ENCODE measurements around the gene EPHA4.

EPHA4 gene

DNA sequence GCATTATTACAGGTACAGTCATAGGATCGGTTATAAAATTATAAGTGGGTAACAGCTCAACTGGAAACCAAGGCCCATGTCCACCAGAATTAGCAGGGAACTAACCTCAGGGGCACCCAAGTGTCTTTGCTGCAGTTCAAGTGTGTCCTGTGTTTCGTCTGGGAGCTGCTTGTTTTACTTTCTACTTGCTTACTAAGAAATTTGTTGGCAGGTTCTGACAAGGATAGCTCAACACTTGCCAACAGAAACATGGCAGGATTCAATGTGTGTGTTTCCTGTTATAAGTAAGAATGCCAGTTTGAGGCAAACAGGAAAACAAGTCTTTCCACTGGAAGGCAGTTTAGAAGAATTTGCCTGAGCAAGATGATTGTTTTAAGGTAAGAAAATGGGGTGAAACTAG is 104.5 kb downstream of the EPHA4 start:
- DNase-seq (ENCODE audit: low spot score), result no peak
- no peak for TF ChIP-seq CTCF (IDR thresholded peaks at IDR 0.05; ENCODE audit: borderline replicate concordance, control extremely low read depth, extremely low read depth, insufficient read depth, missing control alignments)
- in situ Hi-C loops (cut with MboI; ENCODE audit: low sequenced_read_pairs, unreplicated experiment), result no loop called here

DNA sequence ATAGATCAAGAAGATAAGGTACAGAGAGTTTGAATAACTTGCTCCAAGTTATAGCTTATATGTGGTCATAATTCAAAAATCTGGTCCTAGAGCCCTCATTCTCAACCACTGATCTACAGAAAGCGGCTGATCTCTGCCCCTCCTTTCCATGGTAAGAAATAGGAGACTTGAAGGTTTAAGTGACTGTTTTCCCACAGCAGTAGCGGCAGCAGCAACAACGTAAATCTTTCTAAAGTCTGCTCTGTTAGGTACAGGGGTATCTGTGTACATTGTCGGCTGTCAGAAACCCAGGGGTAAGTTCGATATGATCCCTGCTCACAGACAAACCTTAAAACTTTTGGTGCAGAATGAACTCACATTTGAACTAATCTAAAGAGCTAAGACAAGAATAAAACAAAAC is 105.4 kb downstream of the EPHA4 start:
- DNase-seq (ENCODE audit: low spot score), result no peak
- TF ChIP-seq CTCF (IDR thresholded peaks at IDR 0.05; ENCODE audit: borderline replicate concordance, control extremely low read depth, extremely low read depth, insufficient read depth, missing control alignments), result no peak
- in situ Hi-C loops (cut with MboI; ENCODE audit: low sequenced_read_pairs, unreplicated experiment), result no loop called here

- TF ChIP-seq CTCF (IDR thresholded peaks at IDR 0.05; ENCODE audit: borderline replicate concordance, control extremely low read depth, extremely low read depth, insufficient read depth, missing control alignments), result no peak
- no peak for DNase-seq (ENCODE audit: low spot score)
- in situ Hi-C loops (cut with MboI; ENCODE audit: low sequenced_read_pairs, unreplicated experiment), result no loop called here
Measured at GRCh38 chr2:221465776-221466175, 106.3 kb downstream of the EPHA4 start.

GRCh38 chr2:221464971-221465370 is 107.1 kb downstream of the EPHA4 start:
- TF ChIP-seq CTCF (IDR thresholded peaks at IDR 0.05; ENCODE audit: borderline replicate concordance, control extremely low read depth, extremely low read depth, insufficient read depth, missing control alignments), result no peak
- DNase-seq (ENCODE audit: low spot score), result no peak
- in situ Hi-C loops (cut with MboI; ENCODE audit: low sequenced_read_pairs, unreplicated experiment), result no loop called here

DNA sequence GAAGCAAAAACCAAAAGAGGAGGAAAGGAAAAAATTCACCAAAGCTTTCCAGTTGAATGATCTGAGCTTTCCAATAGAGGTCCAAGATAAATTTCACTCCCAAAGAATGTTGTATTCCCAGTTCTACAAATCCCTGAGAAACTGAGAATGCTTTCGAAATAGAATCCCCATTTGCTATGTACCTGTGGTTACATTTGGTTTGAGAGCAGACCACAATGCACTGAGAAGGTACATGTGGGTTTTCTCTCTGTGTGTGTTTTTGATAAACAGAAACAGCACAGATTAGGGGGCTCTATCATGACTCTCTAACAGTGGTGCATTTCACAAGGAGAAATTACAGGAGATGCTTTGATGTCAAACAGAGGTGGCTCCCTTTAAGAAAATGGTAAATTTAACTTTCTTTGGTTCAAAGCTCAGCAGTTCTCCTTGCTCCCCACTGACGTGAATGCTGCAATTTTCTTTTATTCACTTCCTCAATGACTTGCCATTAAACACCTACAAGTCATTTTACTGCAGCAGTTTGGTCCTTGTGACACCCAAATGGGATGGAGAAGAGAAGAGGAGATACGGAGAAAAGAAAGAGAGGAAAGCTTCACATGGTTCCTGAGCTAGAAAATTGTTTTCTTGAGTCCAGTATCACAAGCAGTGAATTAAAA is 108.7 kb downstream of the EPHA4 start:
- in situ Hi-C loops (cut with MboI; ENCODE audit: low sequenced_read_pairs, unreplicated experiment), result no loop called here
- no peak for DNase-seq (ENCODE audit: low spot score)
- no peak for TF ChIP-seq CTCF (IDR thresholded peaks at IDR 0.05; ENCODE audit: borderline replicate concordance, control extremely low read depth, extremely low read depth, insufficient read depth, missing control alignments)

DNA sequence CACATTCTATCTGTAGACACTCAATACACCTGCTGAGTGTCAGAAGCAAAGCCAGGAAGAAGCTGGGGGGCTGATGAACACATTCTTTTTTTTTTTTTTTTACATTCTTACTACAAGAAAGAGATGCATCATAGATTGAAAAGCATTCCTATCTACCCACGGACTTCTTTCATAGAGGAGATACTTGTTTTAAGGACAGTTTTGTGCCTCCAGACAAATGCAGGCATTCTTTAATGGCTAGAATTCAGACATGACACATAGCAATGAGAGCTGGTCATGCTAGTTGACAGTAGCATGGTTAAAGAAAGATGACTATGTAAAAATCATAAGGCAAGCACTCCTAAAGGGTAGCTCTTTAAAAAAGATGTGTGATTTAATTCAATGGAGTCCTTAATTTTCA is 110.2 kb downstream of the EPHA4 start:
- TF ChIP-seq CTCF (IDR thresholded peaks at IDR 0.05; ENCODE audit: borderline replicate concordance, control extremely low read depth, extremely low read depth, insufficient read depth, missing control alignments), result no peak
- in situ Hi-C loops (cut with MboI; ENCODE audit: low sequenced_read_pairs, unreplicated experiment), result no loop called here
- DNase-seq (ENCODE audit: low spot score), result no peak
